WTC11 (cell line): Measurements from ENCODE around the gene GTF2H3. TPM values are rescaled to one million over a fixed set of nuclear protein-coding genes. Genes with fewer than 3 reads are reported as not detected.

Experiments
- ATAC-seq: fragments of 200-7000 bp; cut with Tn5 transposase; 2 replicates; pipeline ENCODE4 v1.10.0; 2021; ENCODE audit warnings: mild to moderate bottlenecking, moderate library complexity
- CTCF ChIA-PET: fragments of 300-600 bp; sonication (Branson Sonifier 250); formaldehyde crosslinking; loops from one replicate; lab custom pipeline; 2021; ENCODE audit warnings: antibody characterized with exemption; lab: Charles Lee
- POLR2A ChIA-PET: fragments of 350-600 bp; sonication (Branson Sonifier 250); formaldehyde crosslinking; loops from one replicate; lab custom pipeline; 2021; ENCODE audit warnings: antibody characterized with exemption; lab: Charles Lee
- DNase-seq: peaks from one replicate; pipeline ENCODE4 v3.0.0; 2021; ENCODE audit warnings: low spot score
- H3K27ac Mint-ChIP-seq: 2 replicates; pipeline ENCODE4 v1.8.0; 2021; ENCODE audit warnings: mixed read lengths
- H3K27me3 Mint-ChIP-seq: 2 replicates; pipeline ENCODE4 v1.8.0; 2021; ENCODE audit warnings: low read depth, mild to moderate bottlenecking, moderate library complexity, mixed read lengths
- H3K36me3 Mint-ChIP-seq: 2 replicates; pipeline ENCODE4 v1.8.0; 2021; ENCODE audit warnings: mixed read lengths
- H3K4me1 Mint-ChIP-seq: 2 replicates; pipeline ENCODE4 v1.8.0; 2022; ENCODE audit warnings: mixed read lengths
- H3K4me3 Mint-ChIP-seq: 2 replicates; pipeline ENCODE4 v1.8.0; 2021; ENCODE audit warnings: mild to moderate bottlenecking, moderate library complexity, mixed read lengths
- H3K9me3 Mint-ChIP-seq: 2 replicates; pipeline ENCODE4 v1.8.0; 2021; ENCODE audit warnings: mixed read lengths
- ARID4B ChIP-seq: sonication (generic); formaldehyde crosslinking; IDR thresholded peaks from 2 replicates; pipeline ENCODE4 v1.8.0; 2023; ENCODE audit warnings: missing genetic modification reagents, mild to moderate bottlenecking, borderline replicate concordance
- ATF1 ChIP-seq: sonication (generic); formaldehyde crosslinking; IDR thresholded peaks from 2 replicates; pipeline ENCODE4 v1.8.1; 2023; ENCODE audit warnings: mild to moderate bottlenecking, moderate library complexity, missing genetic modification reagents
- CBFB ChIP-seq: sonication (generic); formaldehyde crosslinking; IDR thresholded peaks from 2 replicates; pipeline ENCODE4 v1.8.1; 2022; ENCODE audit warnings: mild to moderate bottlenecking, low read depth, missing genetic modification reagents
- CDX4 ChIP-seq: fragments of 250-450 bp; sonication (Bioruptor Pico); IDR thresholded peaks from 2 replicates; pipeline ENCODE4 v1.9.0; 2021; ENCODE audit warnings: moderate library complexity, mild to moderate bottlenecking, inconsistent platforms, borderline replicate concordance
- ELF4 ChIP-seq: sonication (generic); formaldehyde crosslinking; IDR thresholded peaks from 2 replicates; pipeline ENCODE4 v1.8.1; 2022; ENCODE audit warnings: low read depth, mild to moderate bottlenecking, moderate library complexity, missing genetic modification reagents
- EMX1 ChIP-seq: fragments of 250-450 bp; sonication (Bioruptor Pico); IDR thresholded peaks from 2 replicates; pipeline ENCODE4 v1.8.0; 2021; ENCODE audit warnings: mild to moderate bottlenecking
- IRF1 ChIP-seq: sonication (generic); formaldehyde crosslinking; IDR thresholded peaks from 2 replicates; pipeline ENCODE4 v1.8.0; 2023; ENCODE audit warnings: missing genetic modification reagents
- JUN ChIP-seq: sonication (generic); formaldehyde crosslinking; IDR thresholded peaks from 2 replicates; pipeline ENCODE4 v1.8.0; 2023; ENCODE audit warnings: mild to moderate bottlenecking, missing genetic modification reagents
- MLX ChIP-seq: sonication (generic); formaldehyde crosslinking; IDR thresholded peaks from 2 replicates; pipeline ENCODE4 v1.8.1; 2023; ENCODE audit warnings: mild to moderate bottlenecking, missing genetic modification reagents, moderate library complexity
- NR3C1 ChIP-seq: sonication (generic); formaldehyde crosslinking; conservative IDR thresholded peaks from 2 replicates; pipeline ENCODE4 v1.8.1; 2023; ENCODE audit warnings: low read depth, mild to moderate bottlenecking, missing genetic modification reagents
- PRDM15 ChIP-seq: sonication (generic); formaldehyde crosslinking; IDR thresholded peaks from 2 replicates; pipeline ENCODE4 v1.8.0; 2022; ENCODE audit warnings: missing genetic modification reagents
- SOX15 ChIP-seq: fragments of 250-450 bp; sonication (Bioruptor Pico); IDR thresholded peaks from 2 replicates; pipeline ENCODE4 v1.9.0; 2021; ENCODE audit warnings: mild to moderate bottlenecking
- TEAD4 ChIP-seq: sonication (generic); formaldehyde crosslinking; IDR thresholded peaks from 2 replicates; pipeline ENCODE4 v1.8.0; 2022; ENCODE audit warnings: mild to moderate bottlenecking, missing genetic modification reagents
- TP53 ChIP-seq: sonication (generic); formaldehyde crosslinking; IDR thresholded peaks from 2 replicates; pipeline ENCODE4 v1.8.1; 2023; ENCODE audit warnings: mild to moderate bottlenecking, missing genetic modification reagents
- ZMAT4 ChIP-seq: fragments of 250-450 bp; sonication (Bioruptor Pico); IDR thresholded peaks from 2 replicates; pipeline ENCODE4 v1.9.0; 2021; ENCODE audit warnings: mild to moderate bottlenecking
- total RNA-seq: library from RNA; stranded (reverse); gene quantifications from 3 replicates; pipeline ENCODE4 v1.2.3, GENCODE V29; 2021

GTF2H3 gene
- total RNA-seq, 1 experiment from 2014 or later: 31.6 TPM

GRCh38 chr12:123686636-123687190, 53.1 kb downstream of the GTF2H3 start (continued):
- TF ChIP-seq ARID4B (CRISPR knock-in tag) (no peak), ATF1 (no peak)

GRCh38 chr12:123690191-123690840, 56.7 kb downstream of the GTF2H3 start:
- Mint-ChIP-seq H3K36me3 (no peaks in the 10 kb centered on the region), H3K4me1 (no peaks in the 10 kb centered on the region), H3K27ac (no peak overlapping the region), H3K27me3 (no peaks in the 10 kb centered on the region), H3K9me3 (no peaks in the 10 kb centered on the region), H3K4me3 (no peak overlapping the region)
- TF ChIP-seq ZMAT4 (CRISPR knock-in tag) (no peak), SOX15 (CRISPR knock-in tag) (no peak), CBFB (no peak), TEAD4 (no peak)
- no peak for DNase-seq
- ATAC-seq: no peak
- ChIA-PET POLR2A (no interaction called here), CTCF (no interaction called here)

GRCh38 chr12:123696207-123696606, 62.6 kb downstream of the GTF2H3 start:
- Mint-ChIP-seq H3K4me3 (no peak overlapping the region), H3K36me3 (no peaks in the 10 kb centered on the region), H3K4me1 (no peaks in the 10 kb centered on the region), H3K9me3 (no peaks in the 10 kb centered on the region), H3K27me3 (no peaks in the 10 kb centered on the region), H3K27ac (no peak overlapping the region)
- ChIA-PET POLR2A (no interaction called here), CTCF (no interaction called here)
- DNase-seq: no peak
- ATAC-seq: no peak
- TF ChIP-seq CBFB: no peak
- TF ChIP-seq EMX1 (CRISPR knock-in tag): no peak
- TF ChIP-seq ARID4B (CRISPR knock-in tag): no peak
- TF ChIP-seq JUN (CRISPR knock-in tag): no peak
- no peak for TF ChIP-seq TP53 (CRISPR knock-in tag)
- TF ChIP-seq ATF1: no peak
- no peak for TF ChIP-seq PRDM15 (CRISPR knock-in tag)
- no peak for TF ChIP-seq NR3C1 (CRISPR knock-in tag)
- TF ChIP-seq IRF1 (CRISPR knock-in tag): no peak
- no peak for TF ChIP-seq MLX
- no peak for TF ChIP-seq CDX4
- TF ChIP-seq ELF4 (CRISPR knock-in tag): no peak
